Psoas muscle (tissue), 8 donors: ENCODE data around the gene CTNND2. TPM values are rescaled to one million over a fixed set of nuclear protein-coding genes. Genes with fewer than 3 reads are reported as not detected.

ENCODE experiments used
- ATAC-seq, 4 donors: fragments of 200-7000 bp; cut with Tn5 transposase; one replicate each; pipeline ENCODE4 v1.9.1; 2020; ENCODE audit warnings: moderate library complexity in 3 of 4, mild to moderate bottlenecking in 2 of 4
- DNase-seq, 2 donors: peaks; one replicate each; pipeline ENCODE4 v3.0.0-alpha.2; 2020
- H3K27ac ChIP-seq: fragments of 200-600 bp; one replicate; pipeline ENCODE4 v1.8.0; 2022
- H3K27me3 ChIP-seq, 3 donors: fragments of 200-600 bp in 1 of 3; one replicate each; pipeline versions ENCODE4 v1.6.1 to v1.8.0; 2013 to 2022; ENCODE audit warnings: low read length in 2 of 3, mild to moderate bottlenecking in 2 of 3, moderate library complexity in 1 of 3; ENCODE audit not compliant: insufficient read depth in 3 of 3
- H3K36me3 ChIP-seq, 2 donors: fragments of 200-600 bp in 1 of 2; one replicate each; pipeline versions ENCODE4 v1.6.1 to v1.8.0; 2013 to 2022; ENCODE audit warnings: low read depth in 1 of 2, mild to moderate bottlenecking in 1 of 2, moderate library complexity in 1 of 2; ENCODE audit not compliant: insufficient read depth in 1 of 2
- H3K4me1 ChIP-seq: fragments of 200-600 bp; one replicate; pipeline ENCODE4 v1.8.0; 2022
- H3K4me3 ChIP-seq: fragments of 200-600 bp; one replicate; pipeline ENCODE4 v1.8.0; 2022; ENCODE audit warnings: mild to moderate bottlenecking
- H3K9me3 ChIP-seq: fragments of 200-600 bp; one replicate; pipeline ENCODE4 v1.8.0; 2022
- CTCF ChIP-seq: fragments of 200-600 bp; IDR thresholded peaks from one replicate; pipeline ENCODE4 v1.8.0; 2022; ENCODE audit warnings: antibody characterized with exemption
- WGBS, 3 donors: extraction: QIAGEN DNeasy Blood & Tissue Kit; methylation state at CpG; one replicate each; pipeline versions ENCODE4 v1.1.6 to v1.1.7; 2013; 5-methylcytosine and 5-hydroxymethylcytosine counted together
- intact Hi-C, 2 donors: fragments of 100-400 bp; cut with DNase I; formaldehyde crosslinking; loops; one replicate each; pipeline versions ENCODE4 v1.11.0 to v1.14.2; 2022
- polyA plus RNA-seq, 3 donors: library from polyadenylated mRNA; stranded (reverse); fragments of 200-250 nt; gene quantifications; one replicate each; pipeline ENCODE4 v1.2.3, GENCODE V29; 2013
- total RNA-seq, 4 donors: library from RNA; stranded (reverse); fragmentation: NEBNext Ultra II Directional in 2 of 4; extraction: Animal tissue kit (Norgen Biotek cat#: 25700) in 2 of 4; gene quantifications; one replicate each; pipeline versions ENCODE4 v1.2.1 to v1.2.4, GENCODE V29; 2021 to 2023
- donor health status: healthy with polysubstance abuse.
- donor health status: DM: no; HTN: no; CAD: no; lungs with moderate emphysema.
- donor health status: Bipolar disorder and iron deficiency.
- donor health status: healthy.
- donor health status: DM: yes; HTN: yes; CAD: no.
- donor health status: DM: no; HTN: no; CAD: no.
- donor health status: DM: no; HTN: no; CAD: no.
- donor health status: DM: yes; HTN: yes; CAD: no.

CTNND2 gene
- total and polyA plus RNA-seq, 7 donors = 0.09 to 0.14 (median 0.13) TPM; not detected in 4

- 81 to 88% (median 87%) methylated on average over 8 of the region's 8 CpGs for WGBS, 3 donors
- Histone ChIP-seq H3K36me3 (no peaks in the 10 kb centered on the region), H3K4me3 (no peak overlapping the region), H3K27me3 (peaks cover 0 to 8% (median 2%) of the 10 kb centered on the region in 3 donors), H3K9me3 (no peaks in the 10 kb centered on the region), H3K27ac (no peak overlapping the region), H3K4me1 (no peaks in the 10 kb centered on the region)
- no peak for TF ChIP-seq CTCF
- no peak for DNase-seq
- ATAC-seq = no peak
- intact Hi-C loops = no loop called here
Observed at GRCh38 chr5:10995891-10996290, 908.4 kb downstream of the CTNND2 start.

DNA sequence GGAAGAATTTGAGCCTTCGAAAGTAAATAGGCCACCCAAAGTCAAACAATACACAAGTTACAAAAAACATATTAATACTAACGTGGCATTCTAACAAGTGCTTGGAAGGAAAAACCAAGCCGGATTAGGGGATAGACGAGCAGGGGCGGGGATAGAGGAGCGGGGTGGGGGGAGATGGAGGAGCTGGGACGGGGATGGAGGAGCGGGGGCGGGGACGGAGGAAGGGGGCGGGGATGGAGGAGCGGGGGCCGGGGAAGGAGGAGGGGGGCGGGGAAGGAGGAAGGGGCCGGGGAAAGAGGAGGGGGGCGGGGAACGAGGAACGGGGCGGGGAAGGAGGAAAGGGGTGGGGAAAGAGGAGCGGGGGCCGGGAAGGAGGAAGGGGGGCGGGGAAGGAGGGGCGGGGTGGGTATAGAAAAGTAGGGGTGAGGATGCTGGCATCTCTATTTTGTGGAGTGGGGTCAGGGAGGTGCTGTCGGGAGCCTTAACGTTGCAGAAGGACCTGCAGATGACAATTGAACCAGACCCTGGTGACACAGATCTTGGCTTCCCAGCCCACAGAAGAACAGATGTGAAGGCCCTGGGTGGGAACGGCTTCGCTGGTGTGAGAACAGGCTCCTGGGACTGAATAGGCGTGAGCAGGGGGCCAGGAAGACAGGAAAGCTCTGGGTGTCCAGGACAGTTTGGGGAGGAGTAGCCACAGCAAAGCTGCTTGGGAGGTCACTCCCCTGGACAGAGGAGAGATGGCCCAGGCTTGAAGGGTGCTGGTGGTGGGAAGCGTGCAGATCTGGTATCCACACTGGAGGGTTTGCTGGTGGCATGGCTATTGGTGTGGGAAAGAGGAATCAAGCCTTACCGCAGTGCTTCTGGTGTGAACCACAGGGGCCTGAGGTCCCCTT is 909.9 kb downstream of the CTNND2 start:
- TF ChIP-seq CTCF = no peak
- peaks cover 0 to 8% (median 2%) of the 10 kb centered on the region in 3 donors for H3K27me3 ChIP-seq
- ATAC-seq = no peak
- 54 to 59% (median 55%) methylated on average over 13 to 25 of the region's 30 CpGs for WGBS, 3 donors
- H3K27ac ChIP-seq = no peak overlapping the region
- H3K4me3 ChIP-seq = no peak overlapping the region
- no peak for DNase-seq
- intact Hi-C loops = no loop called here
- no peaks in the 10 kb centered on the region for H3K36me3 ChIP-seq
- H3K4me1 ChIP-seq = no peaks in the 10 kb centered on the region
- H3K9me3 ChIP-seq = no peaks in the 10 kb centered on the region

- Histone ChIP-seq H3K27me3 (peaks cover 0 to 2% (median 2%) of the 10 kb centered on the region in 3 donors), H3K4me3 (no peak overlapping the region), H3K4me1 (no peaks in the 10 kb centered on the region), H3K36me3 (no peaks in the 10 kb centered on the region), H3K9me3 (no peaks in the 10 kb centered on the region), H3K27ac (no peak overlapping the region)
- 83 to 85% (median 85%) methylated on average over 9 of the region's 9 CpGs for WGBS, 3 donors
- intact Hi-C loops = no loop called here
- no peak for TF ChIP-seq CTCF
- ATAC-seq (no peak), DNase-seq (no peak)
Observed at GRCh38 chr5:10990634-10991033, 913.6 kb downstream of the CTNND2 start.

DNA sequence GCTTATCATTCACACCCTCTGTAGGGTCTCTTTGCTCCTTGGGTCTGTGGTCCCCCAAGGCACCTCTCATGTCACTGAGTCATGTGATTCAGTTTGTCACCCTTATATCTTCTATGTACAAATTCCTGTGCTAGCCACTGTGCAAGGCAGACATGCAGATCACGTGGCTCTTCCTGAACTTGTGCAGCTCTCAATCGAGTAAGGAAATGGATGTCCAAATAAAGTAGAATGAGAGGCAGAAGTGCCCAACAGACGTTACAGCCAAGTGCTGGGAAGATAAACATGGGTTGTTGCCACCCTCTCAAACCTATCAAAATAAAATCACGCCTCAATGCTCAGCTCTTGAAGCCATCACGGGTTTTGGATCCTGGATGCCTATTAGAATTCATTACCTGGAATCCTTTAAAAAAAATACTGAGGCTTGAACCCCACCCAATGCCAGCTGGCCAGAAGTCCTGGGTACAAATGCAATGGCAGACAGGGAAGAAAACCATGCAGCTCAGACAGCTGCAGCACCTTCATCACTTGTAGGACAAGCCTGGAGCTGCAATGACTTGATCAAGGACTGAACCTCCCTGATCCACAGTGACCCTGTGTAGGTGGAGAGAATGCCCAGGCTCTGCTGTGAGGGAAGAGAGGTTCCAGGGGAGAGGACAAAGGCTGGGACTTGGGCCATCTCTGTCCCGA is 914.5 kb downstream of the CTNND2 start:
- intact Hi-C loops = no loop called here
- Histone ChIP-seq H3K27ac (no peak overlapping the region), H3K9me3 (no peaks in the 10 kb centered on the region), H3K27me3 (peaks cover 0 to 2% (median 0%) of the 10 kb centered on the region in 3 donors), H3K36me3 (no peaks in the 10 kb centered on the region), H3K4me3 (no peak overlapping the region), H3K4me1 (no peaks in the 10 kb centered on the region)
- WGBS, 3 donors = 54 to 59% (median 55%) methylated on average over 6 of the region's 6 CpGs
- DNase-seq (no peak), ATAC-seq (no peak)
- TF ChIP-seq CTCF = no peak
